Neuronal stem cell (in vitro differentiated cells): Measurements from ENCODE around the gene INPP1.
"Not testable (repeated sequence)": the region's sequence is repeated elsewhere in the genome, so short reads cannot be mapped to it uniquely, and the experiment has no call there.

ENCODE experiments used
- DNase-seq: peaks from one replicate; pipeline ENCODE4 v3.0.0-alpha.2; 2013; ENCODE audit warnings: low spot score
- H2AFZ ChIP-seq: one replicate; pipeline ENCODE4 v1.6.1; 2013; ENCODE audit warnings: mild to moderate bottlenecking, low read length, inconsistent platforms
- H2AK5ac ChIP-seq: 2 replicates; pipeline ENCODE4 v1.6.1; 2013; ENCODE audit warnings: low read depth, mild to moderate bottlenecking, inconsistent platforms, low read length, moderate library complexity, mixed read lengths
- H2BK120ac ChIP-seq: 2 replicates; pipeline ENCODE4 v1.6.1; 2013; ENCODE audit warnings: low read depth, mild to moderate bottlenecking, inconsistent platforms, low read length, moderate library complexity, mixed read lengths
- H2BK12ac ChIP-seq: one replicate; pipeline ENCODE4 v1.6.1; 2013; ENCODE audit warnings: low read length, inconsistent platforms
- H2BK15ac ChIP-seq: 2 replicates; pipeline ENCODE4 v1.6.1; 2013; ENCODE audit warnings: mild to moderate bottlenecking, low read length, inconsistent platforms, mixed read lengths
- H2BK5ac ChIP-seq: one replicate; pipeline ENCODE4 v1.6.1; 2013; ENCODE audit warnings: inconsistent platforms, mild to moderate bottlenecking, low read length, moderate library complexity
- H3K14ac ChIP-seq: one replicate; pipeline ENCODE4 v1.6.1; 2013; ENCODE audit warnings: low read length, inconsistent platforms
- H3K18ac ChIP-seq: 2 replicates; pipeline ENCODE4 v1.6.1; 2013; ENCODE audit warnings: low read length, inconsistent platforms
- H3K23ac ChIP-seq: 2 replicates; pipeline ENCODE4 v1.6.1; 2013; ENCODE audit warnings: low read depth, mild to moderate bottlenecking, mixed read lengths, low read length, inconsistent platforms; ENCODE audit not compliant: poor library complexity
- H3K27ac ChIP-seq: replicated peaks from 3 replicates; pipeline ENCODE4 v1.5.1; 2013; ENCODE audit warnings: low read length, inconsistent platforms
- H3K27me3 ChIP-seq, 3 experiments: 2 replicates each; pipeline ENCODE4 v1.6.1; 2013; ENCODE audit warnings: low read length in 3 of 3, mild to moderate bottlenecking in 2 of 3, inconsistent platforms in 1 of 3, low read depth in 1 of 3, mixed read lengths in 1 of 3, moderate library complexity in 1 of 3; ENCODE audit not compliant: control insufficient read depth in 3 of 3, insufficient read depth in 3 of 3
- H3K36me3 ChIP-seq, 2 donors: replicated peaks in 1 of 2; 2 replicates each; pipeline ENCODE4 v1.6.1; 2013; ENCODE audit warnings: low read length in 2 of 2; ENCODE audit not compliant: control insufficient read depth in 2 of 2, insufficient read depth in 2 of 2
- H3K4ac ChIP-seq: 2 replicates; pipeline ENCODE4 v1.6.1; 2013; ENCODE audit warnings: inconsistent platforms, mild to moderate bottlenecking, low read length, moderate library complexity
- H3K4me1 ChIP-seq, 2 donors: 1 replicate in 1 of 2; 2 replicates in 1 of 2; pipeline ENCODE4 v1.6.1; 2013; ENCODE audit warnings: low read length in 2 of 2, low read depth in 1 of 2; ENCODE audit not compliant: control insufficient read depth in 2 of 2, insufficient read depth in 1 of 2
- H3K4me2 ChIP-seq: one replicate; pipeline ENCODE4 v1.6.1; 2013; ENCODE audit warnings: mild to moderate bottlenecking, low read length, inconsistent platforms; ENCODE audit not compliant: insufficient read depth, poor library complexity, severe bottlenecking
- H3K4me3 ChIP-seq, 2 donors: 2 replicates each; pipeline ENCODE4 v1.5.1; 2013; ENCODE audit warnings: low read length in 2 of 2, mild to moderate bottlenecking in 2 of 2, inconsistent platforms in 1 of 2, moderate library complexity in 1 of 2
- H3K79me1 ChIP-seq: one replicate; pipeline ENCODE4 v1.6.1; 2013; ENCODE audit warnings: low read depth, mild to moderate bottlenecking, inconsistent platforms, low read length, moderate library complexity
- H3K9ac ChIP-seq: one replicate; pipeline ENCODE4 v1.6.1; 2013; ENCODE audit warnings: mild to moderate bottlenecking, low read depth, low read length, inconsistent platforms; ENCODE audit not compliant: poor library complexity
- H3K9me3 ChIP-seq, 2 donors: replicated peaks in 1 of 2; 2 replicates each; pipeline versions ENCODE3 to v1.6.1; 2013; ENCODE audit warnings: low read length in 2 of 2, mild to moderate bottlenecking in 2 of 2, inconsistent platforms in 1 of 2, low read depth in 1 of 2, mixed read lengths in 1 of 2, moderate library complexity in 1 of 2; ENCODE audit not compliant: control insufficient read depth in 2 of 2, insufficient read depth in 1 of 2
- H4K8ac ChIP-seq: one replicate; pipeline ENCODE4 v1.6.1; 2013; ENCODE audit warnings: low read depth, mild to moderate bottlenecking, inconsistent platforms, low read length, moderate library complexity
- H4K91ac ChIP-seq: one replicate; pipeline ENCODE4 v1.6.1; 2013; ENCODE audit warnings: low read length, low read depth, mild to moderate bottlenecking, inconsistent platforms; ENCODE audit not compliant: poor library complexity
- WGBS, 2 donors: extraction: QIAGEN DNeasy Blood & Tissue Kit; methylation state at CpG; one replicate each; pipeline ENCODE4 v1.1.7; 2013; ENCODE audit warnings: missing lambda C conversion rate in 2 of 2, mixed read lengths in 1 of 2; ENCODE audit not compliant: insufficient read length in 2 of 2, insufficient replicate concordance in 1 of 2; ENCODE audit errors: extremely low coverage in 2 of 2; 5-methylcytosine and 5-hydroxymethylcytosine counted together

INPP1 gene

DNA sequence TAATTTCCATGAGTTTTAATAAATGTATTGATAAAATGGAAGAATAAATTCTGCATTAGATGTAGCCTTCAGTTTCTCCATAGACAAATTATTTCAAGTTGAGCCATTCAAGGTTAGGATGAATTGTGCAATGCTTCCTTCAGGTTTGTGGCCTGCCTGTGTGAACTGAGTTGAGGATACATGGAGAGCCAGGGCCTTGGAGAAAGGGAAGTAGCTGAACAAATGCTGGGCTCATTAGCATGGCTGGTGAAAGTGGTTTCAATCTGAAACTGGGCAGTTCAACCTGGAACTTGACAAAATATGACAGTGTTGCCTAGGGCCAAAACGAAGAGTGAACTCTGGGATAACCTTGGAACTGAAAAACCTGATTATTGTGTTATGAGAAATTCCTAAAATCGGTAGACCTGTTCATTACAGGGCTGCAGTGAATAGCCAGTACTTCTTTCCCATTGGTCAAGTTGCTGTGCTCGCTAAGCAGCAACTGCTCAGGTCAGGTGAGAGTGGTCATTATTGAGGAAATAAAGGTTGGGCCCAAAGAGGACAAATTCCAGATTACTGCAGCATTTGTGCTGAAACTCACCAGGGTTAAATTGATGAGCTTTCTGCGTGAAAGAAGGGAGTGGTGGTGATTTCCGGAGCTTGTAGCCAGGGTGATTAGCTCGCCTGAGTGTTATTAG lies 12.7 kb downstream of the INPP1 start:
- Histone ChIP-seq H3K4me1 (peaks cover 3 to 4% of the 10 kb centered on the region in 2 donors), H2BK15ac (no peak overlapping the region), H3K18ac (no peak overlapping the region), H4K91ac (no peak overlapping the region), H3K27ac (no peak overlapping the region), H2BK12ac (no peak overlapping the region), H3K9me3 (no peaks in the 10 kb centered on the region), H3K79me1 (no peaks in the 10 kb centered on the region), H3K27me3 (no peaks in the 10 kb centered on the region), H2AFZ (no peak overlapping the region), H3K36me3 (no peaks in the 10 kb centered on the region), H3K4me2 (no peak overlapping the region), H3K4me3 (no peak overlapping the region), H2BK120ac (no peak overlapping the region), H3K9ac (no peak overlapping the region), H3K23ac (no peak overlapping the region), H2BK5ac (no peak overlapping the region), H4K8ac (no peak overlapping the region), H2AK5ac (no peak overlapping the region), H3K14ac (no peak overlapping the region), H3K4ac (no peak overlapping the region)
- no CpG with 5 or more reads among the region's 6 CpGs for WGBS, 2 donors
- no peak for DNase-seq

- DNase-seq, result no peak
- H2BK5ac ChIP-seq, result no peak overlapping the region
- no peak overlapping the region for H3K18ac ChIP-seq
- no peaks in the 10 kb centered on the region for H3K9me3 ChIP-seq
- WGBS, 2 donors, result no CpG with 5 or more reads among the region's 2 CpGs
- H3K4ac ChIP-seq, result no peak overlapping the region
- no peak overlapping the region for H2AK5ac ChIP-seq
- H2BK120ac ChIP-seq, result no peak overlapping the region
- H2AFZ ChIP-seq, result no peak overlapping the region
- no peak overlapping the region for H3K9ac ChIP-seq
- H3K36me3 ChIP-seq, result no peaks in the 10 kb centered on the region
- H4K91ac ChIP-seq, result no peak overlapping the region
- H3K27ac ChIP-seq, result no peak overlapping the region
- H2BK15ac ChIP-seq, result no peak overlapping the region
- no peak overlapping the region for H2BK12ac ChIP-seq
- H3K4me2 ChIP-seq, result no peak overlapping the region
- peaks cover 3 to 4% of the 10 kb centered on the region in 2 donors for H3K4me1 ChIP-seq
- no peak overlapping the region for H3K14ac ChIP-seq
- no peak overlapping the region for H3K23ac ChIP-seq
- no peak overlapping the region for H3K4me3 ChIP-seq
- no peak overlapping the region for H4K8ac ChIP-seq
- H3K27me3 ChIP-seq, result no peaks in the 10 kb centered on the region
- H3K79me1 ChIP-seq, result no peaks in the 10 kb centered on the region
Observed at GRCh38 chr2:190357600-190357999, 14.2 kb downstream of the INPP1 start.

DNA sequence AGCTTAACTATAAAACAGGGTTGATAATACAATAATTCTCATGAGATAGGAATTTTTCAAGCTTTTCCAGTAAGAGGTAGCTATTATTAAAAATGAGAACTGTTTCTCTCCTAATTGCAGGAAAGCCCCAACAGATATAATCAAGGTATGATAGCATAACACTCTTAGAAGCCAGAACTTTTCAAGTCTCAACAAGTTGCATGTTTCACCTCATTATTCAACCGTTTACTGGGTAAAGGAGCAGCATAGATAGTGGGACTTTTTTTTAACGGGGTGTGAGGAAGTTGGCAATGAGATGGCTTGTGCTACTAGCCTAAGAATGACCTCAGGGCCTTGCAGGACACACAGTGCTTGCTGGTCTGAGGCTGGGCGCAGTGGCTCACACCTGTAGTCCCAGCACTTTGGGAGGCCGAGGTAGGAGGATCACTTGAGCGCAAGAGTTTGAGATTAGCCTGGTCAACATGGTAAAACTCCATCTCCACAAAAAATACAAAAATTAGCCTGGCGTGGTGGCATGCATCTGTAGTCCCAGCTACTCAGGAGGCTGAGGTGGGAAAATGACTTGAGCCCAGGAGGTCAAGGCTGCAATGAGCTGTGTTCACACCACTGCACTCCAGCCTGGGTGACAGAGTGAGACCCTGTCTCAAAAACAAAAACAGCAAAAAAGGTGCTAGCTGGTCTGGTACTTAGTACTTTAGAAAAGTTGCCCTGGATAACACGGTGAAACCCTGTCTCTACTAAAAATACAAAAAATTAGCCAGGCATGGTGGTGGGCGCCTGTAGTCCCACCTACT lies 15.5 kb downstream of the INPP1 start:
- not testable (repeated sequence) for H3K27me3 ChIP-seq, H3K18ac ChIP-seq, H4K8ac ChIP-seq, H3K23ac ChIP-seq, H3K4ac ChIP-seq, H4K91ac ChIP-seq, DNase-seq, H3K36me3 ChIP-seq, H2BK5ac ChIP-seq, H2AK5ac ChIP-seq, H2BK15ac ChIP-seq, H3K4me3 ChIP-seq, H3K14ac ChIP-seq, H2AFZ ChIP-seq, H3K27ac ChIP-seq, H2BK120ac ChIP-seq, H3K79me1 ChIP-seq, H3K9me3 ChIP-seq, H3K4me1 ChIP-seq, H2BK12ac ChIP-seq, H3K4me2 ChIP-seq, H3K9ac ChIP-seq
- no CpG with 5 or more reads among the region's 8 CpGs for WGBS, 2 donors

DNA sequence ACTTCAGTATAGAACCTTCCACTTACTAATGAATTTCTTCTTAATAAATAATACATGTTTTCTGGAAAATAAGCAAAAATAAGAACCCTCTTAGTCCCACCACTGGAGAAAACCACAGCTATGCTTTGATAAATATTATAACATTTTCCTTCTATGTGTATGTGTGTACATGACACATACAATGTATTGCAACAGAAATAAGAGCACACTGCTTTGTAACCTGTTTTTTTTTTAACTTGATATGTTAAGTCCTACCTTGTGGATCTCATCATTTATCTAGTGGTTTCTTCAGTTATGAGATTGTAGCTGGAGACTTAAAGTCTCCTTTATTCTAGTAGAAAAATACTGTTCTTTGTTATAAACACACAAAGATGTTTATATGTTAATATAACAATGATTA lies 17.2 kb downstream of the INPP1 start:
- H2AFZ ChIP-seq, result no peak overlapping the region
- no peak overlapping the region for H3K4ac ChIP-seq
- H3K4me1 ChIP-seq, result peaks cover 3 to 4% of the 10 kb centered on the region in 2 donors
- no peak overlapping the region for H4K8ac ChIP-seq
- no peaks in the 10 kb centered on the region for H3K27me3 ChIP-seq
- H3K36me3 ChIP-seq, result no peaks in the 10 kb centered on the region
- H3K9me3 ChIP-seq, result no peaks in the 10 kb centered on the region
- H4K91ac ChIP-seq, result no peak overlapping the region
- no peak overlapping the region for H3K14ac ChIP-seq
- no peak for DNase-seq
- H3K4me2 ChIP-seq, result no peak overlapping the region
- no peak overlapping the region for H2BK15ac ChIP-seq
- no peak overlapping the region for H3K27ac ChIP-seq
- H2AK5ac ChIP-seq, result no peak overlapping the region
- no peak overlapping the region for H3K9ac ChIP-seq
- no peak overlapping the region for H2BK5ac ChIP-seq
- H3K4me3 ChIP-seq, result no peak overlapping the region
- no peak overlapping the region for H2BK12ac ChIP-seq
- no peak overlapping the region for H3K18ac ChIP-seq
- H3K23ac ChIP-seq, result no peak overlapping the region
- H3K79me1 ChIP-seq, result no peaks in the 10 kb centered on the region
- H2BK120ac ChIP-seq, result no peak overlapping the region
